HepG2 (cell line): ENCODE data around the gene ZC3H15. TPM values are rescaled to one million over a fixed set of nuclear protein-coding genes. Genes with fewer than 3 reads are reported as not detected.

Experiments
- AGO1 ChIP-seq: fragments of 200-400 bp; formaldehyde crosslinking; IDR thresholded peaks from 2 replicates; pipeline ENCODE4 v1.6.1; 2017; ENCODE audit warnings: mild to moderate bottlenecking, low read depth, low read length, moderate library complexity; ENCODE audit not compliant: poor library complexity, severe bottlenecking
- EEA1 ChIP-seq: sonication (generic); formaldehyde crosslinking; IDR thresholded peaks from 2 replicates; pipeline ENCODE4 v1.5.1; 2020; ENCODE audit warnings: mild to moderate bottlenecking, missing genetic modification reagents, borderline replicate concordance
- ELF4 ChIP-seq: sonication (generic); formaldehyde crosslinking; IDR thresholded peaks from 2 replicates; pipeline ENCODE4 v1.5.0; 2020; ENCODE audit warnings: missing genetic modification reagents, mild to moderate bottlenecking, moderate library complexity, borderline replicate concordance
- FOXA3 ChIP-seq: IDR thresholded peaks from 2 replicates; pipeline ENCODE4 v1.6.1; 2016; ENCODE audit warnings: missing genetic modification reagents, missing compliant biosample characterization
- HINFP ChIP-seq: sonication (generic); formaldehyde crosslinking; IDR thresholded peaks from 2 replicates; pipeline ENCODE4 v1.4.0; 2020; ENCODE audit warnings: low read depth, mild to moderate bottlenecking, missing genetic modification reagents
- HMG20A ChIP-seq: IDR thresholded peaks from 2 replicates; pipeline ENCODE4 v1.6.1; 2016; ENCODE audit warnings: borderline replicate concordance
- HNF4G ChIP-seq, 2 experiments: sonication (generic) in 1 of 2; formaldehyde crosslinking in 1 of 2; IDR thresholded peaks; 2 replicates each; pipeline versions ENCODE4 v1.4.0 to v1.6.1; 2011 to 2020; ENCODE audit warnings: borderline replicate concordance in 2 of 2, low read depth in 2 of 2, mild to moderate bottlenecking in 2 of 2, low read length in 1 of 2, missing genetic modification reagents in 1 of 2, moderate library complexity in 1 of 2
- KDM2A ChIP-seq: sonication (generic); formaldehyde crosslinking; IDR thresholded peaks from 2 replicates; pipeline ENCODE4 v1.4.0; 2020; ENCODE audit warnings: low read depth, missing genetic modification reagents, borderline replicate concordance
- MZF1 ChIP-seq: sonication (generic); formaldehyde crosslinking; IDR thresholded peaks from 2 replicates; pipeline ENCODE4 v1.8.1; 2023; ENCODE audit warnings: mild to moderate bottlenecking, missing genetic modification reagents, borderline replicate concordance
- NCOA5 ChIP-seq: sonication (generic); formaldehyde crosslinking; IDR thresholded peaks from 2 replicates; pipeline ENCODE4 v1.4.0; 2020; ENCODE audit warnings: missing genetic modification reagents
- REXO4 ChIP-seq: sonication (generic); formaldehyde crosslinking; IDR thresholded peaks from 2 replicates; pipeline ENCODE4 v1.8.0; 2022; ENCODE audit warnings: missing genetic modification reagents, mild to moderate bottlenecking, borderline replicate concordance
- SATB2 ChIP-seq: sonication (generic); formaldehyde crosslinking; IDR thresholded peaks from 2 replicates; pipeline ENCODE4 v1.5.0; 2020; ENCODE audit warnings: missing genetic modification reagents
- TBL1XR1 ChIP-seq: fragments of 150-350 bp; IDR thresholded peaks from 2 replicates; pipeline ENCODE4 v1.6.1; 2014; ENCODE audit warnings: borderline replicate concordance, low read length; ENCODE audit not compliant: partially characterized antibody
- ZFP37 ChIP-seq: sonication (generic); formaldehyde crosslinking; IDR thresholded peaks from 2 replicates; pipeline ENCODE4 v1.4.0; 2020; ENCODE audit warnings: missing genetic modification reagents, borderline replicate concordance
- ZFX ChIP-seq: sonication (generic); formaldehyde crosslinking; IDR thresholded peaks from 2 replicates; pipeline ENCODE4 v1.4.0; 2020; ENCODE audit warnings: mild to moderate bottlenecking, low read depth, missing genetic modification reagents, moderate library complexity
- ZNF205 ChIP-seq: IDR thresholded peaks from 2 replicates; pipeline ENCODE4 v1.6.1; 2018; ENCODE audit warnings: missing biosample characterization, missing genetic modification reagents
- ZNF224 ChIP-seq: sonication (generic); formaldehyde crosslinking; IDR thresholded peaks from 2 replicates; pipeline ENCODE4 v1.5.0; 2020; ENCODE audit warnings: mild to moderate bottlenecking, missing genetic modification reagents
- ZNF282 ChIP-seq: fragments of 450-650 bp; IDR thresholded peaks from 2 replicates; pipeline ENCODE4 v1.6.1; 2018; ENCODE audit not compliant: partially characterized antibody
- ZNF737 ChIP-seq: sonication (generic); formaldehyde crosslinking; IDR thresholded peaks from 2 replicates; pipeline ENCODE4 v1.5.0; 2020; ENCODE audit warnings: missing genetic modification reagents, mild to moderate bottlenecking, borderline replicate concordance
- ZNF772 ChIP-seq: sonication (generic); formaldehyde crosslinking; IDR thresholded peaks from 2 replicates; pipeline ENCODE4 v1.5.0; 2020; ENCODE audit warnings: mild to moderate bottlenecking, missing genetic modification reagents
- polyA plus RNA-seq, 8 experiments: library from polyadenylated mRNA; depleted of rRNA in 3 of 8; stranded (reverse) in 7 of 8; unstranded in 1 of 8; fragments of >200 nt; fragmentation: Illumina TruSeq in 4 of 8; extraction: Trizol in 4 of 8; gene quantifications; 2 replicates each; pipeline versions ENCODE4 v1.2.1 to v1.2.3, GENCODE V29; 2011 to 2016; ENCODE audit warnings: low read depth in 4 of 8, missing spikeins in 1 of 8, mixed read lengths in 1 of 8; ENCODE audit not compliant: insufficient read depth in 1 of 8
- total RNA-seq, 5 experiments: library from RNA; depleted of rRNA; stranded (reverse); fragments of >200 nt; fragmentation: Illumina TruSeq; extraction: Trizol; gene quantifications; 2 replicates each; pipeline ENCODE4 v1.2.3, GENCODE V29; 2016; ENCODE audit warnings: low read depth in 1 of 5
- TF ChIP-seq, protein P1 (sequence below): sonication (generic); formaldehyde crosslinking; IDR thresholded peaks from 2 replicates; pipeline ENCODE4 v1.4.0; 2020; ENCODE audit warnings: missing genetic modification reagents
- TF ChIP-seq, protein P2 (sequence below): sonication (generic); formaldehyde crosslinking; IDR thresholded peaks from 2 replicates; pipeline ENCODE4 v1.8.1; 2023; ENCODE audit warnings: mild to moderate bottlenecking, missing genetic modification reagents
- TF ChIP-seq, protein P3 (sequence below): IDR thresholded peaks from 2 replicates; pipeline ENCODE4 v1.6.1; 2016; ENCODE audit warnings: control low read depth

Gene ZC3H15
- total and polyA plus RNA-seq, 2 of the 13 experiments (the other 11 are each of a cell fraction or from before 2014, with no cell fraction given), result 84.6 to 168 TPM

GRCh38 chr2:186485871-186486650 lies at the start of gene ZC3H15 (continued):
- peak; percentile 29; the same call in 1 of the 2 replicates for TF ChIP-seq HNF4G (IDR thresholded peaks at IDR 0.05; ENCODE audit: borderline replicate concordance, low read depth, low read length)
- TF ChIP-seq HNF4G (CRISPR knock-in tag; IDR thresholded peaks at IDR 0.05; ENCODE audit: borderline replicate concordance, low read depth), result peak; percentile 58; the same call in 1 of the 2 replicates
- TF ChIP-seq HINFP (CRISPR knock-in tag), result peak; percentile 77; the same call in 1 of the 2 replicates
- peak; percentile 92 for TF ChIP-seq ZNF224
- TF ChIP-seq ZNF205 (CRISPR knock-in tag), result peak; percentile 73; the same call in 1 of the 2 replicates
- TF ChIP-seq, protein P1, sequence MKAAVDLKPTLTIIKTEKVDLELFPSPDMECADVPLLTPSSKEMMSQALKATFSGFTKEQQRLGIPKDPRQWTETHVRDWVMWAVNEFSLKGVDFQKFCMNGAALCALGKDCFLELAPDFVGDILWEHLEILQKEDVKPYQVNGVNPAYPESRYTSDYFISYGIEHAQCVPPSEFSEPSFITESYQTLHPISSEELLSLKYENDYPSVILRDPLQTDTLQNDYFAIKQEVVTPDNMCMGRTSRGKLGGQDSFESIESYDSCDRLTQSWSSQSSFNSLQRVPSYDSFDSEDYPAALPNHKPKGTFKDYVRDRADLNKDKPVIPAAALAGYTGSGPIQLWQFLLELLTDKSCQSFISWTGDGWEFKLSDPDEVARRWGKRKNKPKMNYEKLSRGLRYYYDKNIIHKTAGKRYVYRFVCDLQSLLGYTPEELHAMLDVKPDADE, result 0 out of 2 replicates have a peak, but pooled peaks have one; percentile 52
- peak; percentile 33; the same call in 1 of the 2 replicates for TF ChIP-seq REXO4 (CRISPR knock-in tag)
- peak; percentile 73 for TF ChIP-seq SATB2 (CRISPR knock-in tag)
- TF ChIP-seq ZFP37, result peak; percentile 76
- no peak for TF ChIP-seq NCOA5 (CRISPR knock-in tag)
- TF ChIP-seq AGO1, result peak; percentile 83
- peak; percentile 52; the same call in 1 of the 2 replicates for TF ChIP-seq HMG20A (CRISPR knock-in tag)
- TF ChIP-seq ZNF737 (CRISPR knock-in tag), result no peak
- TF ChIP-seq KDM2A (CRISPR knock-in tag), result peak; percentile 94
- TF ChIP-seq ZFX (CRISPR knock-in tag), result peak; percentile 99
- TF ChIP-seq ZNF772 (CRISPR knock-in tag), result peak; percentile 40
- peak; percentile 48 for TF ChIP-seq TBL1XR1
- TF ChIP-seq, protein P2, sequence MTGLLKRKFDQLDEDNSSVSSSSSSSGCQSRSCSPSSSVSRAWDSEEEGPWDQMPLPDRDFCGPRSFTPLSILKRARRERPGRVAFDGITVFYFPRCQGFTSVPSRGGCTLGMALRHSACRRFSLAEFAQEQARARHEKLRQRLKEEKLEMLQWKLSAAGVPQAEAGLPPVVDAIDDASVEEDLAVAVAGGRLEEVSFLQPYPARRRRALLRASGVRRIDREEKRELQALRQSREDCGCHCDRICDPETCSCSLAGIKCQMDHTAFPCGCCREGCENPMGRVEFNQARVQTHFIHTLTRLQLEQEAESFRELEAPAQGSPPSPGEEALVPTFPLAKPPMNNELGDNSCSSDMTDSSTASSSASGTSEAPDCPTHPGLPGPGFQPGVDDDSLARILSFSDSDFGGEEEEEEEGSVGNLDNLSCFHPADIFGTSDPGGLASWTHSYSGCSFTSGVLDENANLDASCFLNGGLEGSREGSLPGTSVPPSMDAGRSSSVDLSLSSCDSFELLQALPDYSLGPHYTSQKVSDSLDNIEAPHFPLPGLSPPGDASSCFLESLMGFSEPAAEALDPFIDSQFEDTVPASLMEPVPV (CRISPR knock-in tag), result peak; percentile 97
- peak; percentile 57 for TF ChIP-seq FOXA3 (CRISPR knock-in tag)
- TF ChIP-seq, protein P3, sequence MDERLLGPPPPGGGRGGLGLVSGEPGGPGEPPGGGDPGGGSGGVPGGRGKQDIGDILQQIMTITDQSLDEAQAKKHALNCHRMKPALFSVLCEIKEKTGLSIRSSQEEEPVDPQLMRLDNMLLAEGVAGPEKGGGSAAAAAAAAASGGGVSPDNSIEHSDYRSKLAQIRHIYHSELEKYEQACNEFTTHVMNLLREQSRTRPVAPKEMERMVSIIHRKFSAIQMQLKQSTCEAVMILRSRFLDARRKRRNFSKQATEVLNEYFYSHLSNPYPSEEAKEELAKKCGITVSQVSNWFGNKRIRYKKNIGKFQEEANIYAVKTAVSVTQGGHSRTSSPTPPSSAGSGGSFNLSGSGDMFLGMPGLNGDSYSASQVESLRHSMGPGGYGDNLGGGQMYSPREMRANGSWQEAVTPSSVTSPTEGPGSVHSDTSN (CRISPR knock-in tag), result peak; percentile 5; the same call in 1 of the 2 replicates
- 0 out of 2 replicates have a peak, but pooled peaks have one; percentile 75 for TF ChIP-seq MZF1 (CRISPR knock-in tag)
- TF ChIP-seq ZNF282, result no peak
- peak; percentile 87; the same call in 1 of the 2 replicates for TF ChIP-seq EEA1 (CRISPR knock-in tag)
- 0 out of 2 replicates have a peak, but pooled peaks have one; percentile 75 for TF ChIP-seq ELF4 (CRISPR knock-in tag)
